Keratinocyte (primary cell): ENCODE data around the gene KREMEN2.

Experiments used
- EZH2 ChIP-seq: IDR thresholded peaks from one replicate; pipeline ENCODE4 v1.6.1; 2012; ENCODE audit warnings: inconsistent platforms, mild to moderate bottlenecking, low read length, moderate library complexity
- TF ChIP-seq, protein P1 (sequence below), 3 experiments: IDR thresholded peaks in 1 of 3; conservative IDR thresholded peaks in 1 of 3; optimal IDR thresholded peaks in 1 of 3; 2 replicates in 2 of 3; 3 replicates in 1 of 3; pipeline versions ENCODE3 to v1.5.1; 2011; ENCODE audit warnings: low read length in 3 of 3, mild to moderate bottlenecking in 3 of 3, moderate library complexity in 2 of 3, control low read depth in 1 of 3, inconsistent platforms in 1 of 3; ENCODE audit not compliant: insufficient read depth in 2 of 3; ENCODE audit errors: extremely low read depth in 1 of 3

DNA sequence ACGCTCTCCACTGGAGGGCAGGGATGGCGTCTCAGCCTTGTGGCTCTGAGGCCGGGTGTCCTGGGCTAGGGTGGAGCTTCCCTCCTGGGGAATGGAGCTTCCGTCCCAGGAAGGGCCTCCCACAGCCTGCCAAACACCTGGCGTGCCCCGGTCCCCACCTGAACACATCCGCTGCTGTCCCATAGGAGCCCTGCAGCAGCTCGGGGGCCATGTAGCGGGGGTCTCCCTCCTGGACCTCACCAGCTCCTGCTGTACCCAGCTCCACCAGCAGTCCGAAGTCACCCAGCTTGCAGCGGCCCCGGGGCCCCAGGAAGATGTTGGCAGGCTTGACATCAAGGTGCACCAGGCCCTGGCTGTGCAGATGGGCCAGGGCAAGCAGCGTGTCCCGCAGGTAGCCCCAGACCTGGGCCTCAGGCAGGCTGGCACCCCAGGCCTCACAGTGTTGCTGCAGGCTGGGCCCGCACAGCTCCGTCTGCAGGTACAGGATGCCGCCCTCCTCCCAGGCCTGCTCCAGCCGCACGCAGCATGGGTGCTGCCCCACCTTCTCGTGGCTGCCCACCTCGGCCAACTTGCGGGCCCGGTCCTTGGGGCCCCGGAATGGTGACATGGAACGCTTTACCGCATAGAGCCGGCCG, 11.2 kb downstream of the KREMEN2 start:
- TF ChIP-seq, protein P1, sequence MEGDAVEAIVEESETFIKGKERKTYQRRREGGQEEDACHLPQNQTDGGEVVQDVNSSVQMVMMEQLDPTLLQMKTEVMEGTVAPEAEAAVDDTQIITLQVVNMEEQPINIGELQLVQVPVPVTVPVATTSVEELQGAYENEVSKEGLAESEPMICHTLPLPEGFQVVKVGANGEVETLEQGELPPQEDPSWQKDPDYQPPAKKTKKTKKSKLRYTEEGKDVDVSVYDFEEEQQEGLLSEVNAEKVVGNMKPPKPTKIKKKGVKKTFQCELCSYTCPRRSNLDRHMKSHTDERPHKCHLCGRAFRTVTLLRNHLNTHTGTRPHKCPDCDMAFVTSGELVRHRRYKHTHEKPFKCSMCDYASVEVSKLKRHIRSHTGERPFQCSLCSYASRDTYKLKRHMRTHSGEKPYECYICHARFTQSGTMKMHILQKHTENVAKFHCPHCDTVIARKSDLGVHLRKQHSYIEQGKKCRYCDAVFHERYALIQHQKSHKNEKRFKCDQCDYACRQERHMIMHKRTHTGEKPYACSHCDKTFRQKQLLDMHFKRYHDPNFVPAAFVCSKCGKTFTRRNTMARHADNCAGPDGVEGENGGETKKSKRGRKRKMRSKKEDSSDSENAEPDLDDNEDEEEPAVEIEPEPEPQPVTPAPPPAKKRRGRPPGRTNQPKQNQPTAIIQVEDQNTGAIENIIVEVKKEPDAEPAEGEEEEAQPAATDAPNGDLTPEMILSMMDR (optimal IDR thresholded peaks at IDR 0.05 in 1 of 3, IDR thresholded peaks at IDR 0.05 in 1 of 3, conservative IDR thresholded peaks at IDR 0.05 in 1 of 3; ENCODE audit: extremely low read depth in 1 of 3, insufficient read depth in 2 of 3, low read length in 3 of 3), result no peak
- no peak for TF ChIP-seq EZH2
